Thyroid gland (tissue), 4 donors: ENCODE measurements around the gene NUP214.

Experiments used
- CTCF ChIP-seq, 6 experiments: fragments of 200-600 bp in 3 of 6; fragments of 450-650 bp in 3 of 6; sonication (generic) in 3 of 6; IDR thresholded peaks; one replicate each; pipeline ENCODE4 v1.5.1; 2016 to 2019; ENCODE audit warnings: antibody characterized with exemption in 6 of 6, mild to moderate bottlenecking in 2 of 6, inconsistent platforms in 1 of 6, moderate library complexity in 1 of 6
- POLR2A ChIP-seq, 2 donors: fragments of 450-650 bp; IDR thresholded peaks; one replicate each; pipeline ENCODE4 v1.6.1; 2017; ENCODE audit warnings: antibody characterized with exemption in 2 of 2, mild to moderate bottlenecking in 2 of 2, moderate library complexity in 1 of 2

- TF ChIP-seq CTCF (IDR thresholded peaks at IDR 0.05) (no peak), POLR2A (IDR thresholded peaks at IDR 0.05) (no peak)
Observed at GRCh38 chr9:131162886-131163285, 37.5 kb downstream of the NUP214 start.
